H1 (cell line): ENCODE data around the gene UHRF1. TPM values are rescaled to one million over a fixed set of nuclear protein-coding genes. Genes with fewer than 3 reads are reported as not detected.

Experiments used
- CTCF ChIA-PET: fragments of 300-600 bp; sonication (Branson Sonifier 250); formaldehyde crosslinking; loops from one replicate; lab custom pipeline; 2021; ENCODE audit not compliant: partially characterized antibody; lab: Charles Lee
- POLR2A ChIA-PET: fragments of 300-600 bp; sonication (Branson Sonifier 250); formaldehyde crosslinking; loops from one replicate; lab custom pipeline; 2021; ENCODE audit warnings: inconsistent platforms; ENCODE audit not compliant: partially characterized antibody; lab: Charles Lee
- DNase-seq, 2 experiments: peaks; one replicate each; pipeline versions ENCODE4 v3.0.0 to v3.0.0-alpha.2; 2010 to 2022; ENCODE audit warnings: low spot score in 2 of 2, low read depth in 1 of 2, mixed read lengths in 1 of 2
- FAIRE-seq: peaks from 2 replicates; lab custom pipeline; 2011; peaks lifted over from hg19 to GRCh38; lab: Jason Lieb, UNC
- H2AFZ ChIP-seq: 2 replicates; pipeline ENCODE4 v1.8.1; 2012; ENCODE audit warnings: low read length, inconsistent platforms
- H2AK5ac ChIP-seq: 2 replicates; pipeline ENCODE4 v1.6.1; 2013; ENCODE audit warnings: low read depth, low read length
- H2BK120ac ChIP-seq: replicated peaks from 2 replicates; pipeline ENCODE3; 2013; ENCODE audit warnings: low read depth, low read length, inconsistent platforms
- H2BK12ac ChIP-seq: 2 replicates; pipeline ENCODE4 v1.6.1; 2013; ENCODE audit warnings: low read depth, low read length
- H2BK15ac ChIP-seq: 2 replicates; pipeline ENCODE4 v1.6.1; 2013; ENCODE audit warnings: low read length
- H2BK20ac ChIP-seq: 2 replicates; pipeline ENCODE4 v1.6.1; 2013; ENCODE audit warnings: low read length
- H2BK5ac ChIP-seq: 2 replicates; pipeline ENCODE4 v1.6.1; 2013; ENCODE audit warnings: low read depth, low read length
- H3K14ac ChIP-seq: 2 replicates; pipeline ENCODE4 v1.6.1; 2013; ENCODE audit warnings: inconsistent platforms; ENCODE audit not compliant: insufficient read length
- H3K18ac ChIP-seq: 2 replicates; pipeline ENCODE4 v1.6.1; 2013; ENCODE audit warnings: low read length; ENCODE audit errors: extremely low read depth
- H3K23ac ChIP-seq: 2 replicates; pipeline ENCODE4 v1.6.1; 2013; ENCODE audit warnings: inconsistent platforms; ENCODE audit not compliant: insufficient read length
- H3K23me2 ChIP-seq: 2 replicates; pipeline ENCODE4 v1.6.1; 2013; ENCODE audit warnings: low read depth, low read length
- H3K27ac ChIP-seq: 2 replicates; pipeline ENCODE4 v1.6.1; 2011; ENCODE audit warnings: low read depth, low read length, inconsistent platforms
- H3K27me3 ChIP-seq, 4 experiments: replicated peaks in 1 of 4; 1 replicate in 1 of 4; 2 replicates in 3 of 4; pipeline versions ENCODE4 v1.6.1 to v1.8.1; 2011 to 2013; ENCODE audit warnings: low read length in 3 of 4, mild to moderate bottlenecking in 3 of 4, inconsistent platforms in 2 of 4, mixed read lengths in 2 of 4, moderate library complexity in 1 of 4; ENCODE audit not compliant: control insufficient read depth in 3 of 4, insufficient read depth in 3 of 4; ENCODE audit errors: extremely low read depth in 1 of 4
- H3K36me3 ChIP-seq, 4 experiments: 2 replicates each; pipeline versions ENCODE4 v1.6.1 to v1.8.1; 2011 to 2013; ENCODE audit warnings: mild to moderate bottlenecking in 4 of 4, low read length in 3 of 4, moderate library complexity in 2 of 4, control low read depth in 1 of 4, inconsistent platforms in 1 of 4; ENCODE audit not compliant: insufficient read depth in 4 of 4, control insufficient read depth in 2 of 4
- H3K4ac ChIP-seq: replicated peaks from 2 replicates; pipeline ENCODE3; 2013; ENCODE audit warnings: low read length, low read depth, mixed read lengths, inconsistent platforms; ENCODE audit not compliant: insufficient read length
- H3K4me1 ChIP-seq, 4 experiments: replicated peaks in 1 of 4; 1 replicate in 1 of 4; 2 replicates in 3 of 4; pipeline versions ENCODE4 v1.6.1 to v1.8.1; 2011 to 2013; ENCODE audit warnings: low read length in 3 of 4, inconsistent platforms in 2 of 4, mixed read lengths in 1 of 4; ENCODE audit not compliant: insufficient read depth in 4 of 4, control insufficient read depth in 3 of 4
- H3K4me2 ChIP-seq, 2 experiments: 2 replicates each; pipeline versions ENCODE4 v1.6.1 to v1.8.1; 2011 to 2013; ENCODE audit warnings: low read depth in 2 of 2, low read length in 2 of 2, control low read depth in 1 of 2, inconsistent platforms in 1 of 2, mild to moderate bottlenecking in 1 of 2; ENCODE audit not compliant: insufficient read depth in 1 of 2
- H3K4me3 ChIP-seq, 4 experiments: fragments of 200-600, 300-600 bp in 1 of 4; sonication (generic), shearing (Covaris generic), sonication (Bioruptor Twin) in 1 of 4; 2 replicates each; pipeline versions ENCODE4 v1.5.1 to v1.8.1; 2011 to 2016; ENCODE audit warnings: low read length in 4 of 4, low read depth in 3 of 4, control low read depth in 2 of 4, inconsistent platforms in 2 of 4, mild to moderate bottlenecking in 2 of 4, mixed read lengths in 1 of 4, moderate library complexity in 1 of 4; ENCODE audit not compliant: insufficient read depth in 2 of 4; ENCODE audit errors: extremely low read depth in 1 of 4
- H3K56ac ChIP-seq: replicated peaks from 2 replicates; pipeline ENCODE3; 2013; ENCODE audit warnings: low read depth, mild to moderate bottlenecking, mixed read lengths, low read length, inconsistent platforms; ENCODE audit not compliant: insufficient read length
- H3K79me1 ChIP-seq: 2 replicates; pipeline ENCODE4 v1.6.1; 2013; ENCODE audit warnings: low read depth, low read length, control low read depth
- H3K79me2 ChIP-seq, 2 experiments: 2 replicates each; pipeline versions ENCODE4 v1.6.1 to v1.8.1; 2012 to 2013; ENCODE audit warnings: low read length in 2 of 2, mild to moderate bottlenecking in 2 of 2, inconsistent platforms in 1 of 2; ENCODE audit not compliant: insufficient read depth in 2 of 2, control insufficient read depth in 1 of 2
- H3K9ac ChIP-seq, 4 experiments: replicated peaks in 1 of 4; 1 replicate in 1 of 4; 2 replicates in 3 of 4; pipeline versions ENCODE4 v1.6.1 to v1.8.1; 2011 to 2013; ENCODE audit warnings: low read depth in 3 of 4, low read length in 3 of 4, control low read depth in 2 of 4, mild to moderate bottlenecking in 2 of 4, moderate library complexity in 2 of 4, inconsistent platforms in 1 of 4; ENCODE audit errors: extremely low read depth in 1 of 4
- H3K9me3 ChIP-seq, 2 experiments: 2 replicates each; pipeline versions ENCODE4 v1.6.1 to v1.8.1; 2012 to 2013; ENCODE audit warnings: mild to moderate bottlenecking in 2 of 2, moderate library complexity in 2 of 2, control low read depth in 1 of 2, inconsistent platforms in 1 of 2, low read depth in 1 of 2, low read length in 1 of 2, mixed read lengths in 1 of 2; ENCODE audit not compliant: insufficient read depth in 2 of 2
- H4K20me1 ChIP-seq, 2 experiments: replicated peaks in 1 of 2; 2 replicates each; pipeline versions ENCODE3 to v1.8.1; 2011 to 2013; ENCODE audit warnings: inconsistent platforms in 2 of 2, low read length in 2 of 2, mild to moderate bottlenecking in 1 of 2; ENCODE audit not compliant: insufficient read depth in 2 of 2, control insufficient read depth in 1 of 2
- H4K5ac ChIP-seq: 2 replicates; pipeline ENCODE4 v1.6.1; 2013; ENCODE audit warnings: low read length, low read depth, mixed read lengths, inconsistent platforms; ENCODE audit not compliant: insufficient read length
- H4K8ac ChIP-seq: 2 replicates; pipeline ENCODE4 v1.8.0; 2013; ENCODE audit warnings: mild to moderate bottlenecking, moderate library complexity, low read length, inconsistent platforms; ENCODE audit not compliant: insufficient read depth; ENCODE audit errors: extremely low read depth
- H4K91ac ChIP-seq: replicated peaks from 2 replicates; pipeline ENCODE3; 2013; ENCODE audit warnings: low read length, mixed read lengths, inconsistent platforms; ENCODE audit not compliant: insufficient read length
- GTF2F1 ChIP-seq: IDR thresholded peaks from 2 replicates; pipeline ENCODE4 v1.6.1; 2012; ENCODE audit warnings: low read depth, low read length, improper control_type of control experiment, borderline replicate concordance
- HDAC6 ChIP-seq: IDR thresholded peaks from one replicate; pipeline ENCODE4 v1.7.1; 2012; ENCODE audit warnings: low read depth, mild to moderate bottlenecking, inconsistent platforms, low read length, moderate library complexity
- RBBP5 ChIP-seq: IDR thresholded peaks from 2 replicates; pipeline ENCODE4 v1.7.1; 2012; ENCODE audit warnings: low read depth, mild to moderate bottlenecking, inconsistent platforms, low read length, moderate library complexity, borderline replicate concordance
- SIN3A ChIP-seq, 2 experiments: IDR thresholded peaks in 1 of 2; conservative IDR thresholded peaks in 1 of 2; 2 replicates each; pipeline ENCODE4 v1.6.1; 2011 to 2012; ENCODE audit warnings: low read length in 2 of 2, improper control_type of control experiment in 1 of 2, low read depth in 1 of 2, mild to moderate bottlenecking in 1 of 2
- SP2 ChIP-seq: IDR thresholded peaks from 2 replicates; pipeline ENCODE4 v1.6.1; 2012; ENCODE audit warnings: mild to moderate bottlenecking, low read length, inconsistent platforms
- TAF1 ChIP-seq: IDR thresholded peaks from 2 replicates; pipeline ENCODE4 v1.6.1; 2011; ENCODE audit warnings: mild to moderate bottlenecking, low read depth, low read length
- TBP ChIP-seq: IDR thresholded peaks from 2 replicates; pipeline ENCODE4 v1.6.1; 2011; ENCODE audit warnings: low read depth, low read length, improper control_type of control experiment
- YY1 ChIP-seq: IDR thresholded peaks from 2 replicates; pipeline ENCODE4 v1.6.1; 2011; ENCODE audit warnings: low read depth, mild to moderate bottlenecking, low read length
- ZNF274 ChIP-seq: IDR thresholded peaks from 2 replicates; pipeline ENCODE4 v1.7.0; 2012; ENCODE audit warnings: low read length, borderline replicate concordance; ENCODE audit errors: extremely low read depth
- WGBS, 2 experiments: shearing (Covaris generic) in 1 of 2; methylation state at CpG; one replicate each; pipeline versions ENCODE4 v1.1.6 to v1.1.7; 2013 to 2015; ENCODE audit warnings: low lambda C conversion rate in 2 of 2, mixed read lengths in 2 of 2, inconsistent platforms in 1 of 2, low coverage in 1 of 2, missing lambda C conversion rate in 1 of 2; ENCODE audit not compliant: insufficient replicate concordance in 2 of 2, insufficient coverage in 1 of 2, insufficient read length in 1 of 2; ENCODE audit errors: extremely low coverage in 1 of 2, missing lambda C conversion rate in 1 of 2; 5-methylcytosine and 5-hydroxymethylcytosine counted together
- polyA plus RNA-seq, 7 experiments: library from polyadenylated mRNA; depleted of rRNA in 3 of 7; stranded (reverse) in 5 of 7; unstranded in 2 of 7; fragments of >200 nt in 5 of 7; fragments of 200-250 nt in 2 of 7; gene quantifications; 1 replicate in 5 of 7; 2 replicates in 1 of 7; 4 replicates in 1 of 7; pipeline versions ENCODE4 v1.2.1 to v1.2.3, GENCODE V29; 2011 to 2013; ENCODE audit warnings: missing spikeins in 2 of 7, mixed read lengths in 2 of 7
- total RNA-seq: library from RNA; stranded (reverse); fragmentation: NEBNext Ultra II Directional; extraction: Animal tissue kit (Norgen Biotek cat#: 25700); gene quantifications from 2 replicates; pipeline ENCODE4 v1.2.1, GENCODE V29; 2021
- TF ChIP-seq, protein P1 (sequence below): IDR thresholded peaks from 2 replicates; pipeline ENCODE4 v1.6.1; 2012; ENCODE audit warnings: inconsistent platforms
- TF ChIP-seq, protein P2 (sequence below): IDR thresholded peaks from 2 replicates; pipeline ENCODE4 v1.6.1; 2011; ENCODE audit warnings: low read depth, mild to moderate bottlenecking, low read length; ENCODE audit not compliant: insufficient read depth

UHRF1 gene
- total and polyA plus RNA-seq, 2 of the 8 experiments (the other 6 are each of a cell fraction or from before 2014, with no cell fraction given), result 14.7 to 65.8 TPM

DNA sequence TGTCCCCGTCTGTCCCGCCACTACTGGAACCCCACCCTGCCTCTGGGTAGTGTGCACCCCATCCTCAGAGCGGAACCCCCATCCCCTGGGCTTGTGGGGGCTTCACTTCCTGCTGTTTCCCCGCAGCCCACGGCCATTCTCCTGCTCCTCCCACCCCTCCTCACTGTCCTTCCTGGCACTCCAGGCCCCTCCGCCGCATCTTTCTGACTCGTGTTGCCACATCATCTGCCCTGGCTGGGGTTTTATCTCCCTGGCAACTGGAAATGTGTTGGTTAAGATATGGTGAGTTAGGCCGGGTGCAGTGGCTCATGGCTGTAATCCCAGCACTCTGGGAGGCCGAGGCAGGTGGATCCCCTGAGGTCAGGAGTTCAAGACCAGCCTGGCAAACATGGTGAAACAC is 96.9 kb downstream of the UHRF1 start:
- Histone ChIP-seq H3K36me3 (no peaks in the 10 kb centered on the region), H3K23ac (no peak overlapping the region), H3K27me3 (no peaks in the 10 kb centered on the region), H2BK5ac (no peak overlapping the region), H3K4ac (no peak overlapping the region), H3K9me3 (no peaks in the 10 kb centered on the region), H4K91ac (no peak overlapping the region), H2BK15ac (no peak overlapping the region), H4K20me1 (peaks cover 10 to 12% of the 10 kb centered on the region in 2 experiments), H2BK12ac (no peak overlapping the region), H4K8ac (no peak overlapping the region), H2AK5ac (no peak overlapping the region), H4K5ac (no peak overlapping the region), H3K4me3 (no peak overlapping the region), H3K79me2 (peaks cover 0 to 51% of the 10 kb centered on the region in 2 experiments; a peak in 2 of 4 replicates), H3K56ac (no peak overlapping the region), H3K27ac (no peak overlapping the region), H3K9ac (no peak overlapping the region), H2BK120ac (no peak overlapping the region), H2AFZ (no peak overlapping the region), H3K23me2 (no peaks in the 10 kb centered on the region), H3K18ac (no peak overlapping the region), H3K14ac (no peak overlapping the region), H3K79me1 (peaks cover 15% of the 10 kb centered on the region), H2BK20ac (no peak overlapping the region), H3K4me1 (no peaks in the 10 kb centered on the region; a peak in 1 of 7 replicates), H3K4me2 (no peak overlapping the region)
- FAIRE-seq (no peak), DNase-seq (no peak)
- POLR2A ChIA-PET, result no interaction called here
- TF ChIP-seq, protein P1, sequence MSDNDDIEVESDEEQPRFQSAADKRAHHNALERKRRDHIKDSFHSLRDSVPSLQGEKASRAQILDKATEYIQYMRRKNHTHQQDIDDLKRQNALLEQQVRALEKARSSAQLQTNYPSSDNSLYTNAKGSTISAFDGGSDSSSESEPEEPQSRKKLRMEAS, result no peak
- TF ChIP-seq TAF1 (no peak), RBBP5 (no peak), YY1 (no peak), TBP (no peak), GTF2F1 (no peak), SP2 (no peak), SIN3A (conservative IDR thresholded peaks at IDR 0.05 in 1 of 2, IDR thresholded peaks at IDR 0.05 in 1 of 2; ENCODE audit: low read depth in 1 of 2, low read length in 2 of 2) (no peak), HDAC6 (no peak), ZNF274 (no peak)
- TF ChIP-seq, protein P2, sequence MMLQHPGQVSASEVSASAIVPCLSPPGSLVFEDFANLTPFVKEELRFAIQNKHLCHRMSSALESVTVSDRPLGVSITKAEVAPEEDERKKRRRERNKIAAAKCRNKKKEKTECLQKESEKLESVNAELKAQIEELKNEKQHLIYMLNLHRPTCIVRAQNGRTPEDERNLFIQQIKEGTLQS, result no peak
- WGBS, 2 experiments, result 88% methylated on average over 10 of the region's 10 CpGs; no CpG with 5 or more reads in 1 of the 2 experiments
- CTCF ChIA-PET, result interaction anchor here (0.9 kb wide), 1 partner anchor 28 kb away, joined by 3 read pairs; no protein-coding TSS in a partner anchor
